ENCODE results near the gene SPINK5.

Gene SPINK5

GRCh38 chr5:148091991-148092964 is 28.5 kb downstream of the SPINK5 start:
- Histone ChIP-seq H3K4ac (ENCODE audit: low read depth, low read length) (no peak overlapping the region), H3K4me3 (ENCODE audit: low read depth, low read length) (no peak overlapping the region), H2BK12ac (ENCODE audit: low read length) (no peak overlapping the region), H4K12ac (ENCODE audit: low read depth, low read length) (no peak overlapping the region), H4K8ac (ENCODE audit: low read depth, low read length) (no peak overlapping the region), H3K4me1 (ENCODE audit: control insufficient read depth in 1 of 2, insufficient read depth in 2 of 2, low read length in 2 of 2) (no peaks in the 10 kb centered on the region), H2BK120ac (ENCODE audit: insufficient read depth, low read length, poor library complexity) (no peak overlapping the region), H3K79me2 (ENCODE audit: control insufficient read depth, insufficient read depth, low read length, poor library complexity) (no peaks in the 10 kb centered on the region), H3K27ac (ENCODE audit: low read depth, low read length) (no peak overlapping the region), H3K14ac (ENCODE audit: low read length) (no peak overlapping the region), H2BK5ac (ENCODE audit: low read depth, low read length, poor library complexity) (no peak overlapping the region), H3K36me3 (ENCODE audit: control insufficient read depth in 1 of 2, insufficient read depth in 2 of 2, low read length in 2 of 2) (no peaks in the 10 kb centered on the region), H3K23ac (ENCODE audit: low read length) (no peak overlapping the region), H3K79me1 (ENCODE audit: low read length) (no peaks in the 10 kb centered on the region), H3K9ac (ENCODE audit: low read length) (no peak overlapping the region), H3K9me3 (ENCODE audit: insufficient read depth, low read depth, low read length) (no peaks in the 10 kb centered on the region), H3K27me3 (ENCODE audit: insufficient read depth, low read length) (no peaks in the 10 kb centered on the region), H4K91ac (ENCODE audit: low read depth, low read length) (no peak overlapping the region), H3K18ac (ENCODE audit: low read length) (no peak overlapping the region), H2AK5ac (ENCODE audit: low read length) (no peak overlapping the region), H3K4me2 (ENCODE audit: low read length) (no peak overlapping the region), H2AFZ (ENCODE audit: insufficient read depth, low read length, poor library complexity) (no peak overlapping the region)
- no peak for DNase-seq
- WGBS (ENCODE audit: extremely low coverage, insufficient coverage, insufficient read length), result no CpG with 5 or more reads among the region's 4 CpGs

GRCh38 chr5:148094336-148094735 is 30.6 kb downstream of the SPINK5 start:
- H3K27ac ChIP-seq (ENCODE audit: low read depth, low read length), result no peak overlapping the region
- no peak overlapping the region for H4K8ac ChIP-seq (ENCODE audit: low read depth, low read length)
- no peaks in the 10 kb centered on the region for H3K9me3 ChIP-seq (ENCODE audit: insufficient read depth, low read depth, low read length)
- no peaks in the 10 kb centered on the region for H3K4me1 ChIP-seq (ENCODE audit: control insufficient read depth in 1 of 2, insufficient read depth in 2 of 2, low read length in 2 of 2)
- no peak overlapping the region for H2BK5ac ChIP-seq (ENCODE audit: low read depth, low read length, poor library complexity)
- no peaks in the 10 kb centered on the region for H3K36me3 ChIP-seq (ENCODE audit: control insufficient read depth in 1 of 2, insufficient read depth in 2 of 2, low read length in 2 of 2)
- H3K14ac ChIP-seq (ENCODE audit: low read length), result no peak overlapping the region
- H3K9ac ChIP-seq (ENCODE audit: low read length), result no peak overlapping the region
- H4K12ac ChIP-seq (ENCODE audit: low read depth, low read length), result no peak overlapping the region
- no peaks in the 10 kb centered on the region for H3K79me1 ChIP-seq (ENCODE audit: low read length)
- no peak overlapping the region for H3K23ac ChIP-seq (ENCODE audit: low read length)
- H3K79me2 ChIP-seq (ENCODE audit: control insufficient read depth, insufficient read depth, low read length, poor library complexity), result no peaks in the 10 kb centered on the region
- H3K27me3 ChIP-seq (ENCODE audit: insufficient read depth, low read length), result no peaks in the 10 kb centered on the region
- no peak overlapping the region for H2AK5ac ChIP-seq (ENCODE audit: low read length)
- no peak overlapping the region for H3K4me2 ChIP-seq (ENCODE audit: low read length)
- no peak overlapping the region for H2BK120ac ChIP-seq (ENCODE audit: insufficient read depth, low read length, poor library complexity)
- no peak overlapping the region for H4K91ac ChIP-seq (ENCODE audit: low read depth, low read length)
- no peak for DNase-seq
- no peak overlapping the region for H3K4me3 ChIP-seq (ENCODE audit: low read depth, low read length)
- no CpG with 5 or more reads among the region's 3 CpGs for WGBS (ENCODE audit: extremely low coverage, insufficient coverage, insufficient read length)
- H3K4ac ChIP-seq (ENCODE audit: low read depth, low read length), result no peak overlapping the region
- no peak overlapping the region for H3K18ac ChIP-seq (ENCODE audit: low read length)
- no peak overlapping the region for H2AFZ ChIP-seq (ENCODE audit: insufficient read depth, low read length, poor library complexity)
- no peak overlapping the region for H2BK12ac ChIP-seq (ENCODE audit: low read length)

DNA sequence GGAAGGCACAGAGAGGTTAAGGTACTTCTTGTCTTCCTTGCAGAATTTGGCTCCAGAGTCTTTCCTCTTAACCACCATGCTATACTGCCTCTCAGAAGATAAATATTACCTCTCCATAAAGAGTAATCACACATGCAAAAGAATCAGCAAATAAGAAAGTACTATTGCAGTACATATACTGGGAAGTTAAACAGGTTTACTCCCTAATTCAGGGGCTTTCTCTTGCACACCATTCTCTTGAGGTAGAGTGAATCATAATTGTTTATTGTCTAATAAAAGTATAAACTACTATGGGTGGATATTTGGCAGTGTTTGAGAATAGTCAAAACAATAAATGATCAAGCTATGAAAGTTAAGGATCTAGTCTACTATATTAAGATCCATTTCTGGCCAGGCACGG is 40.4 kb downstream of the SPINK5 start:
- no peak overlapping the region for H3K4ac ChIP-seq (ENCODE audit: low read depth, low read length)
- WGBS (ENCODE audit: extremely low coverage, insufficient coverage, insufficient read length), result no CpG with 5 or more reads among the region's 1 CpG

DNA sequence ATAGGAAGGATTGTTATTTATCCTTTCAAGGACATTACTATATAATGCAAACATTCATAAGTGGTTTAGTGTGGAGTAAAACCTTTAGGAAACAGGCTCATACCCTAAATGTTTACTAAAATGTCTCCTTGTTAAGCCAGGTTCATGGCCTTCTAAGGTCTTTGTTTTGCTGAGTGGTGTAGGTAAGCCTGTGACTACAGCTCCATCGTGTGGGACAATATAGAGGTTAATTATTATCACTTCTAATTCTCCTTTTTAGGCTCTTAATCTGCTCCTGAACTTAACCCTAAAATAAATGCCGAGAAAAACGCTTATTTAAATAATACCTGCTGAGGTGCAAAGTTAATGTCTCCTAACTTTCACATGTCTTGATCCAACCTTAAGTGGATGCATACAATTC is 43.8 kb downstream of the SPINK5 start:
- H4K8ac ChIP-seq (ENCODE audit: low read depth, low read length), result no peak overlapping the region
- H2BK120ac ChIP-seq (ENCODE audit: insufficient read depth, low read length, poor library complexity), result no peak overlapping the region
- no peaks in the 10 kb centered on the region for H3K4me1 ChIP-seq (ENCODE audit: control insufficient read depth in 1 of 2, insufficient read depth in 2 of 2, low read length in 2 of 2)
- H2BK5ac ChIP-seq (ENCODE audit: low read depth, low read length, poor library complexity), result no peak overlapping the region
- H3K23ac ChIP-seq (ENCODE audit: low read length), result no peak overlapping the region
- no peak overlapping the region for H3K4me3 ChIP-seq (ENCODE audit: low read depth, low read length)
- no peaks in the 10 kb centered on the region for H3K27me3 ChIP-seq (ENCODE audit: insufficient read depth, low read length)
- no peaks in the 10 kb centered on the region for H3K9me3 ChIP-seq (ENCODE audit: insufficient read depth, low read depth, low read length)
- no peak overlapping the region for H3K18ac ChIP-seq (ENCODE audit: low read length)
- H3K27ac ChIP-seq (ENCODE audit: low read depth, low read length), result no peak overlapping the region
- H3K14ac ChIP-seq (ENCODE audit: low read length), result no peak overlapping the region
- H2BK12ac ChIP-seq (ENCODE audit: low read length), result no peak overlapping the region
- no peak overlapping the region for H2AK5ac ChIP-seq (ENCODE audit: low read length)
- no CpG with 5 or more reads among the region's 3 CpGs for WGBS (ENCODE audit: extremely low coverage, insufficient coverage, insufficient read length)
- no peak overlapping the region for H4K12ac ChIP-seq (ENCODE audit: low read depth, low read length)
- H3K4me2 ChIP-seq (ENCODE audit: low read length), result no peak overlapping the region
- peak in 1 of 2 donors; percentile 37 for DNase-seq
- H3K79me1 ChIP-seq (ENCODE audit: low read length), result no peaks in the 10 kb centered on the region
- no peak overlapping the region for H3K4ac ChIP-seq (ENCODE audit: low read depth, low read length)
- no peak overlapping the region for H4K91ac ChIP-seq (ENCODE audit: low read depth, low read length)
- no peaks in the 10 kb centered on the region for H3K36me3 ChIP-seq (ENCODE audit: control insufficient read depth in 1 of 2, insufficient read depth in 2 of 2, low read length in 2 of 2)
- H3K9ac ChIP-seq (ENCODE audit: low read length), result no peak overlapping the region
- no peaks in the 10 kb centered on the region for H3K79me2 ChIP-seq (ENCODE audit: control insufficient read depth, insufficient read depth, low read length, poor library complexity)
- no peak overlapping the region for H2AFZ ChIP-seq (ENCODE audit: insufficient read depth, low read length, poor library complexity)

More for the DNA sequence above, 40.4 kb downstream of the SPINK5 start:
- Histone ChIP-seq H3K4me1 (ENCODE audit: control insufficient read depth in 1 of 2, insufficient read depth in 2 of 2, low read length in 2 of 2) (no peaks in the 10 kb centered on the region), H3K9ac (ENCODE audit: low read length) (no peak overlapping the region), H3K4me2 (ENCODE audit: low read length) (no peak overlapping the region), H3K18ac (ENCODE audit: low read length) (no peak overlapping the region), H3K27me3 (ENCODE audit: insufficient read depth, low read length) (no peaks in the 10 kb centered on the region), H4K91ac (ENCODE audit: low read depth, low read length) (no peak overlapping the region), H2BK12ac (ENCODE audit: low read length) (no peak overlapping the region), H3K4me3 (ENCODE audit: low read depth, low read length) (no peak overlapping the region), H3K36me3 (ENCODE audit: control insufficient read depth in 1 of 2, insufficient read depth in 2 of 2, low read length in 2 of 2) (peaks cover 0 to 1% of the 10 kb centered on the region in 2 experiments), H3K9me3 (ENCODE audit: insufficient read depth, low read depth, low read length) (no peaks in the 10 kb centered on the region), H2BK5ac (ENCODE audit: low read depth, low read length, poor library complexity) (no peak overlapping the region), H3K27ac (ENCODE audit: low read depth, low read length) (no peak overlapping the region), H4K8ac (ENCODE audit: low read depth, low read length) (no peak overlapping the region), H2AFZ (ENCODE audit: insufficient read depth, low read length, poor library complexity) (no peak overlapping the region), H3K79me1 (ENCODE audit: low read length) (no peaks in the 10 kb centered on the region), H3K79me2 (ENCODE audit: control insufficient read depth, insufficient read depth, low read length, poor library complexity) (no peaks in the 10 kb centered on the region), H3K23ac (ENCODE audit: low read length) (no peak overlapping the region), H3K14ac (ENCODE audit: low read length) (no peak overlapping the region), H2BK120ac (ENCODE audit: insufficient read depth, low read length, poor library complexity) (no peak overlapping the region), H4K12ac (ENCODE audit: low read depth, low read length) (no peak overlapping the region), H2AK5ac (ENCODE audit: low read length) (no peak overlapping the region)
- DNase-seq, result no peak
